AG09309 (cell line): ENCODE results near the gene PYHIN1.

ENCODE experiments used
- DNase-seq: peaks from one replicate; pipeline ENCODE4 v3.0.0-alpha.2; 2010; ENCODE audit warnings: low read depth
- H3K4me3 ChIP-seq: 2 replicates; pipeline ENCODE4 v1.5.1; 2011; ENCODE audit warnings: mild to moderate bottlenecking, low read depth, low read length, moderate library complexity; ENCODE audit not compliant: control insufficient read depth
- TF ChIP-seq, protein P1 (sequence below): IDR thresholded peaks from 2 replicates; pipeline ENCODE4 v1.5.1; 2011; ENCODE audit warnings: mild to moderate bottlenecking, low read depth, low read length, inconsistent platforms; ENCODE audit not compliant: insufficient read depth, control insufficient read depth; ENCODE audit errors: missing control alignments

PYHIN1 gene

GRCh38 chr1:158930504-158930903 lies 848 bp upstream of the PYHIN1 start:
- no peak overlapping the region for H3K4me3 ChIP-seq
- no peak for DNase-seq
- TF ChIP-seq, protein P1, sequence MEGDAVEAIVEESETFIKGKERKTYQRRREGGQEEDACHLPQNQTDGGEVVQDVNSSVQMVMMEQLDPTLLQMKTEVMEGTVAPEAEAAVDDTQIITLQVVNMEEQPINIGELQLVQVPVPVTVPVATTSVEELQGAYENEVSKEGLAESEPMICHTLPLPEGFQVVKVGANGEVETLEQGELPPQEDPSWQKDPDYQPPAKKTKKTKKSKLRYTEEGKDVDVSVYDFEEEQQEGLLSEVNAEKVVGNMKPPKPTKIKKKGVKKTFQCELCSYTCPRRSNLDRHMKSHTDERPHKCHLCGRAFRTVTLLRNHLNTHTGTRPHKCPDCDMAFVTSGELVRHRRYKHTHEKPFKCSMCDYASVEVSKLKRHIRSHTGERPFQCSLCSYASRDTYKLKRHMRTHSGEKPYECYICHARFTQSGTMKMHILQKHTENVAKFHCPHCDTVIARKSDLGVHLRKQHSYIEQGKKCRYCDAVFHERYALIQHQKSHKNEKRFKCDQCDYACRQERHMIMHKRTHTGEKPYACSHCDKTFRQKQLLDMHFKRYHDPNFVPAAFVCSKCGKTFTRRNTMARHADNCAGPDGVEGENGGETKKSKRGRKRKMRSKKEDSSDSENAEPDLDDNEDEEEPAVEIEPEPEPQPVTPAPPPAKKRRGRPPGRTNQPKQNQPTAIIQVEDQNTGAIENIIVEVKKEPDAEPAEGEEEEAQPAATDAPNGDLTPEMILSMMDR = no peak

DNA sequence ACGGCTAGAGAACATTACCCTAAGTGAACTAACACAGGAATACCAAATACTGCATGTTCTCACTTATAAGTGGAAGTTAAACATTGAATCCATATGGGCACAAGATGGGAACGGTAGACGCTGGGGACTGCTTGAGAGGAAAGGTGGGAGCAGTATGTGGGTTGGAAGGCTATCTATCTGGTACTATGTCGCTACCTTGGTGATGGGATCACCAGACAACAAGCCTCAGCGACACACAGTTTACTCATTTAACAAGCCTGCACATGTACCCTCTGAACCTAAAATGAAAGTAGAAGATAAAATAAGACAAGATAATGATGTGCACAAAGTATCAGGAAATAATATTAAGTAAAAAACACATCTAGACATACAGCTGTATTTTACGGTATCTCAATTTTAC lies 819 bp downstream of the PYHIN1 start:
- no peak overlapping the region for H3K4me3 ChIP-seq
- TF ChIP-seq, protein P1 = no peak
- no peak for DNase-seq

- no peak for DNase-seq
- H3K4me3 ChIP-seq = no peak overlapping the region
- TF ChIP-seq, protein P1 = no peak
Measured at GRCh38 chr1:158933621-158934020, 2.3 kb downstream of the PYHIN1 start.

DNA sequence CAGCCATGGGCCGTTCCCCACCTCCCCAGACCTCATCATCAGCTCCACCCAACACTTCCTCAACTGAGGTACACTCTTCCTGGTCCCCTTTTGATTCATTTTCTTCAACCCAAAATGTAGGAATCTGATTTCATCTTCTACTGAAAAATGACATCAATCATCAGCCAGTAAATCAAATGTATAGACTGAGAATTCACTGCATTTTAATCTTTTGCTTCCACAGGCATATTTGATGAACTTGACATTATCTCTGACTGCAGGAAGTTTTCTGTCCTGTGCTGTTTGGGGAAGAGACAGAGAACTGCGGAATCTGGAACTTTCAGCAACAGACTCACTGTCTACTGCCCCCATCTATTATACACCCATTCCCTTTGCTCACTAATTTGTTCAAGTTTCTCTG lies 7.8 kb downstream of the PYHIN1 start:
- TF ChIP-seq, protein P1 = no peak
- no peak overlapping the region for H3K4me3 ChIP-seq
- no peak for DNase-seq

- TF ChIP-seq, protein P1 = no peak
- DNase-seq = no peak
Measured at GRCh38 chr1:158941317-158941716, 10.0 kb downstream of the PYHIN1 start.

GRCh38 chr1:158942490-158942889 lies 11.1 kb downstream of the PYHIN1 start:
- TF ChIP-seq, protein P1 = no peak
- no peak for DNase-seq
- no peak overlapping the region for H3K4me3 ChIP-seq

More at GRCh38 chr1:158941317-158941716, 10.0 kb downstream of the PYHIN1 start:
- no peak overlapping the region for H3K4me3 ChIP-seq

GRCh38 chr1:158943059-158943458 lies 11.7 kb downstream of the PYHIN1 start:
- TF ChIP-seq, protein P1 = no peak
- H3K4me3 ChIP-seq = no peak overlapping the region
- DNase-seq = no peak
